ENCODE data around the gene CBX3. TPM values are rescaled to one million over a fixed set of nuclear protein-coding genes. Genes with fewer than 3 reads are reported as not detected.

Gene CBX3
- total RNA-seq, 2 donors from 2014 or later, result 102 to 135 TPM

- no peaks in the 10 kb centered on the region for H3K4me1 ChIP-seq
- H3K9ac ChIP-seq (ENCODE audit: low read depth in 2 of 2, low read length in 2 of 2), result peak overlapping the region; percentile 99
- no peaks in the 10 kb centered on the region for H3K36me3 ChIP-seq
- intact Hi-C loops (cut with DNase I), result no loop called here
- peak overlapping the region; percentile 100 for H3K27ac ChIP-seq
- H3K9me3 ChIP-seq, result no peaks in the 10 kb centered on the region
- H3K27me3 ChIP-seq, result no peaks in the 10 kb centered on the region
- H3K4me3 ChIP-seq, result peak overlapping the region; percentile 90
- peak; percentile 60 for DNase-seq
- no peak for TF ChIP-seq CTCF (IDR thresholded peaks at IDR 0.05)
Observed at GRCh38 chr7:26202019-26202990, 760 bp downstream of the CBX3 start.

GRCh38 chr7:26203016-26203415 lies 1.5 kb downstream of the CBX3 start:
- Histone ChIP-seq H3K36me3 (no peaks in the 10 kb centered on the region), H3K9ac (ENCODE audit: low read depth in 2 of 2, low read length in 2 of 2) (peak overlapping the region in 1 of 2 donors; percentile 99), H3K4me3 (peak overlapping the region; percentile 90), H3K9me3 (no peaks in the 10 kb centered on the region), H3K27me3 (no peaks in the 10 kb centered on the region), H3K4me1 (no peaks in the 10 kb centered on the region), H3K27ac (no peak overlapping the region)
- no peak for DNase-seq
- intact Hi-C loops (cut with DNase I), result no loop called here
- no peak for TF ChIP-seq CTCF (IDR thresholded peaks at IDR 0.05)

DNA sequence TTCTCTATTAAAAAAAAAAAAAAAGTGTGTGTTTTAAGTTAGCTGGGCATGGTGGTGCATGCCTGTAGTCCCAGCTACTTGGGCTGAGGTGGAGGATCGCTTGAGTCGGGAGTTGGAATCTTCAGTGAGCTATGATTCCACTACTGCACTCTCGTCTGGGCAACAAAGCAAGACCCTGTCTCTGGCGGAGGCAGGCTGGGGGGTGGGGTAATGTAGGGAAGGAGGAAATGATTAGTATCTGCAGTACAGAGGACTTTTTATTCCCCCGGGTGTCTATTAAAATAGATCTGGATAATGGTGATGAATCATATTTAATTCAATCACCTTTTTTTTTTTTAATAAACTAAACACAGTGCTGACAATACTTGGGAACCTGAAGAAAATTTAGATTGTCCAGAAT lies 6.5 kb downstream of the CBX3 start:
- no peaks in the 10 kb centered on the region for H3K36me3 ChIP-seq
- TF ChIP-seq CTCF (IDR thresholded peaks at IDR 0.05), result no peak
- intact Hi-C loops (cut with DNase I), result no loop called here

DNA sequence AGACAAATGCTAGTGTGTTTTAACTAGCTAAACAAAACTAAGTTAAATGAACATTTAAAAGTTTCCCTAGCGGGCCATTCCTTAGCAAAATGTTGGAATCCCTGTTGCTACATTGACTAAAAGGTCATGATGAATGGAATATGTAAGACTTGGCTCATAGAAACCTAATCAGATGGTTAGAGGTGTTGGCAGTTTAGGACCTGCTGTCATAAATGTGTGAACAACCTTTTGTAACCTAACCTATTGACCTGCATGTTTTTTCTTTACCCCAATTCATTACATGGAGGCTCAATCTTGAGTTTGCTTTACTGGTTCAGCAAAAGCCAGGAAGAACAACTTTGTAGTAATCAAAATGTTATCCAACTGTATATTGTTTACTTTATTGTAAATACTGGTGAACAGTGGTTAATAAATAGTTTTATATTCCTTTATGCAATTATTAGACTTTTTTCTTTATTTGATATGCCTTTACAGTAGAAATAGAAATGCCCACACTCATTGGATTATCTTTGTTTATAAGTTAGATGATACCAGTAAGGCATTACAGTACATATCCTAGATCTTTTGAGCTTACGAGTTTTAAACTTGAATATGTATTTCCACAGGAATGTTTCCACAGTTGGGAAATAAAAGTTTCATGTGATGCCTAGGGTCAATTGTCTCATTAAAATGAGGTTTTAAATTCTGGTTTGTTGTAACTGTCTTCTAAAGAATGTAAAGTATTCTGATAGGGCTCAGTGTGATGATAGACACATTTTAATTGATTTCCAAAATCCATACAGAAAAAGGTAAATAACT lies 11.6 kb downstream of the CBX3 start:
- Histone ChIP-seq H3K9ac (ENCODE audit: low read depth in 2 of 2, low read length in 2 of 2) (no peak overlapping the region), H3K27ac (no peak overlapping the region), H3K9me3 (no peaks in the 10 kb centered on the region), H3K27me3 (no peaks in the 10 kb centered on the region), H3K4me1 (no peaks in the 10 kb centered on the region), H3K36me3 (no peaks in the 10 kb centered on the region), H3K4me3 (no peak overlapping the region)
- intact Hi-C loops (cut with DNase I), result no loop called here
- DNase-seq, result no peak
- TF ChIP-seq CTCF (IDR thresholded peaks at IDR 0.05), result no peak

More for the DNA sequence above, 6.5 kb downstream of the CBX3 start:
- Histone ChIP-seq H3K4me1 (no peaks in the 10 kb centered on the region), H3K27me3 (no peaks in the 10 kb centered on the region), H3K4me3 (no peak overlapping the region), H3K9me3 (no peaks in the 10 kb centered on the region), H3K9ac (ENCODE audit: low read depth in 2 of 2, low read length in 2 of 2) (no peak overlapping the region), H3K27ac (no peak overlapping the region)
- no peak for DNase-seq

- Histone ChIP-seq H3K27ac (no peak overlapping the region), H3K4me1 (no peaks in the 10 kb centered on the region), H3K27me3 (no peaks in the 10 kb centered on the region), H3K4me3 (no peak overlapping the region), H3K36me3 (no peaks in the 10 kb centered on the region), H3K9ac (ENCODE audit: low read depth in 2 of 2, low read length in 2 of 2) (no peak overlapping the region), H3K9me3 (no peaks in the 10 kb centered on the region)
- no peak for TF ChIP-seq CTCF (IDR thresholded peaks at IDR 0.05)
- intact Hi-C loops (cut with DNase I), result no loop called here
- DNase-seq, result no peak
Observed at GRCh38 chr7:26213807-26214515, 12.4 kb downstream of the CBX3 start.

Data from colonic mucosa (tissue), 4 donors.